Measurements from ENCODE around the gene RAI14. TPM values are rescaled to one million over a fixed set of nuclear protein-coding genes. Genes with fewer than 3 reads are reported as not detected.
A peak's percentile ranks its signal among the peaks of the same experiment; 100 is the strongest.

RAI14 gene
- total RNA-seq, 4 donors from 2014 or later: 24.2 to 40.1 (median 28.0) TPM

- 88% methylated on average over 2 of the region's 2 CpGs for WGBS
- TF ChIP-seq POLR2A (IDR thresholded peaks at IDR 0.05) (no peak), POLR2AphosphoS5 (IDR thresholded peaks at IDR 0.05) (no peak), CTCF (IDR thresholded peaks at IDR 0.05) (no peak), EP300 (IDR thresholded peaks at IDR 0.05) (no peak)
- no peak for DNase-seq (ENCODE audit: low spot score in 2 of 2)
These were observed 34.8 kb downstream of the RAI14 start for GRCh38 chr5:34690898-34691297.

GRCh38 chr5:34691326-34691725 lies 35.2 kb downstream of the RAI14 start:
- no peak overlapping the region for H3K4me3 ChIP-seq
- H3K27ac ChIP-seq: no peak overlapping the region
- H3K4me1 ChIP-seq: peaks cover 56% of the 10 kb centered on the region
- TF ChIP-seq CTCF (IDR thresholded peaks at IDR 0.05) (no peak), POLR2A (IDR thresholded peaks at IDR 0.05) (no peak), EP300 (IDR thresholded peaks at IDR 0.05) (no peak), POLR2AphosphoS5 (IDR thresholded peaks at IDR 0.05) (no peak)
- WGBS: 40% methylated on average over 6 of the region's 6 CpGs
- no peaks in the 10 kb centered on the region for H3K9me3 ChIP-seq
- H3K36me3 ChIP-seq: no peaks in the 10 kb centered on the region
- H3K27me3 ChIP-seq: no peaks in the 10 kb centered on the region
- DNase-seq (ENCODE audit: low spot score in 2 of 2): no peak

More at GRCh38 chr5:34690898-34691297, 34.8 kb downstream of the RAI14 start:
- no peak overlapping the region for H3K4me3 ChIP-seq
- H3K36me3 ChIP-seq: no peaks in the 10 kb centered on the region
- H3K9me3 ChIP-seq: no peaks in the 10 kb centered on the region
- no peaks in the 10 kb centered on the region for H3K27me3 ChIP-seq
- no peak overlapping the region for H3K27ac ChIP-seq
- peaks cover 59% of the 10 kb centered on the region for H3K4me1 ChIP-seq

GRCh38 chr5:34692786-34693185 lies 36.7 kb downstream of the RAI14 start:
- no peaks in the 10 kb centered on the region for H3K27me3 ChIP-seq
- peak overlapping the region; percentile 26 for H3K27ac ChIP-seq
- no peak for DNase-seq (ENCODE audit: low spot score in 2 of 2)
- TF ChIP-seq POLR2AphosphoS5 (IDR thresholded peaks at IDR 0.05): no peak
- TF ChIP-seq EP300 (IDR thresholded peaks at IDR 0.05): no peak
- TF ChIP-seq POLR2A (IDR thresholded peaks at IDR 0.05): no peak
- TF ChIP-seq CTCF (IDR thresholded peaks at IDR 0.05): no peak
- H3K36me3 ChIP-seq: no peaks in the 10 kb centered on the region
- no peak overlapping the region for H3K4me3 ChIP-seq
- WGBS: 85% methylated on average over 6 of the region's 6 CpGs
- H3K9me3 ChIP-seq: no peaks in the 10 kb centered on the region
- H3K4me1 ChIP-seq: peaks cover 41% of the 10 kb centered on the region

- no peaks in the 10 kb centered on the region for H3K36me3 ChIP-seq
- no peak overlapping the region for H3K4me3 ChIP-seq
- TF ChIP-seq CTCF (IDR thresholded peaks at IDR 0.05): no peak
- no peak for TF ChIP-seq EP300 (IDR thresholded peaks at IDR 0.05)
- TF ChIP-seq POLR2AphosphoS5 (IDR thresholded peaks at IDR 0.05): no peak
- TF ChIP-seq POLR2A (IDR thresholded peaks at IDR 0.05): no peak
- no peaks in the 10 kb centered on the region for H3K9me3 ChIP-seq
- H3K4me1 ChIP-seq: peaks cover 46% of the 10 kb centered on the region
- H3K27me3 ChIP-seq: no peaks in the 10 kb centered on the region
- H3K27ac ChIP-seq: peak overlapping the region; percentile 54
- 54% methylated on average over 1 of the region's 1 CpG for WGBS
- no peak for DNase-seq (ENCODE audit: low spot score in 2 of 2)
These were observed 37.9 kb downstream of the RAI14 start for GRCh38 chr5:34694012-34694411.

GRCh38 chr5:34694685-34695084 lies 38.6 kb downstream of the RAI14 start:
- no peaks in the 10 kb centered on the region for H3K27me3 ChIP-seq
- no peaks in the 10 kb centered on the region for H3K9me3 ChIP-seq
- H3K36me3 ChIP-seq: no peaks in the 10 kb centered on the region
- H3K4me3 ChIP-seq: no peak overlapping the region
- peaks cover 53% of the 10 kb centered on the region for H3K4me1 ChIP-seq
- DNase-seq (ENCODE audit: low spot score in 2 of 2): no peak
- WGBS: 65% methylated on average over 4 of the region's 4 CpGs
- TF ChIP-seq EP300 (IDR thresholded peaks at IDR 0.05) (no peak), POLR2A (IDR thresholded peaks at IDR 0.05) (no peak), CTCF (IDR thresholded peaks at IDR 0.05) (no peak), POLR2AphosphoS5 (IDR thresholded peaks at IDR 0.05) (no peak)
- H3K27ac ChIP-seq: peak overlapping the region; percentile 54
